Amniotic epithelial cell (primary cell): Measurements from ENCODE around the gene TMEM101.
"Not testable (repeated sequence)": the region's sequence is repeated elsewhere in the genome, so short reads cannot be mapped to it uniquely, and the experiment has no call there.

Source experiments
- DNase-seq: peaks from one replicate; pipeline ENCODE4 v3.0.0-alpha.2; 2010; ENCODE audit warnings: low read depth

TMEM101 gene

GRCh38 chr17:44024271-44024663 is 9.5 kb upstream of the TMEM101 start:
- DNase-seq: no peak

- no peak for DNase-seq
Measured at GRCh38 chr17:44023545-44024270, 8.9 kb upstream of the TMEM101 start.

GRCh38 chr17:44022246-44022645 is 7.5 kb upstream of the TMEM101 start:
- no peak for DNase-seq

DNA sequence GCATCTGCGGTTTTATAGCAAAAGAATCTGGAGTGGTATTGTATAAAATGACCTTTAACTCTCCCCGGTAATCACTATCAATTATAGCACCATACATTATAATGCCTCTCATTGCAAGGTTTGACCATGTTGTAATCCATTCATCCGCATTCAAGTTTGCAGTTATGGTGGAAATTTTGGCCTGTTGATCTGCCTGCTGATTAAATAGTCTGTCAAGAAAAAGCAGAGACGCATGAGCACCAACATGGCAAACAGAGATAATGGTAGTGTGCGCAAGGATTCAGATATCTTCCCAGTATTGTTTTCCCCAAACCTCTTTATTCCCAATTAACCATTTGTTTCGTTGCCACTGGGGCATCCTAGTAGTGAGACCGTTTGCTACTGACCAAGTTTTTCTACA is 6.5 kb upstream of the TMEM101 start:
- not testable (repeated sequence) for DNase-seq

GRCh38 chr17:44014133-44014436 is 678 bp downstream of the TMEM101 start:
- DNase-seq: no peak

GRCh38 chr17:44012874-44013273 is 1.9 kb downstream of the TMEM101 start:
- DNase-seq: no peak

DNA sequence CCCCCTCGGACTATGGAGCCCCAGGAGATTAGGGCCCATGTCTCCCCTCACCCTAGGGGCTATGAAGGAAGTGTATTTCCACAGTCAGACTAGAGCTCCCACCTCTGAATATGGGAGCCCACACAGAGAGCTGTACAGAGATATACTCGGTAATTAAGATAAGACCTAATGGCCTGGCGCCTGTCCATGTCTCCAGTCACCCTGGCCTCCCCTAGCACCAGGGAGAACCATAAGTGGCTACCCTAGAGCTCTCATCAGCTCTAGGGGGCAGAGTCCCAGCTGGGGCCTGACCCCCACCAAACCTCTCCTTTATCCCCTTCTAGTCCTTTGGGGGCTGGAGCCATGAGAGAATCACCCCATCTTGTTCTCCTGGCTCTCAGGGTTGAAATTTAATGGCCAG is 2.4 kb downstream of the TMEM101 start:
- no peak for DNase-seq

DNA sequence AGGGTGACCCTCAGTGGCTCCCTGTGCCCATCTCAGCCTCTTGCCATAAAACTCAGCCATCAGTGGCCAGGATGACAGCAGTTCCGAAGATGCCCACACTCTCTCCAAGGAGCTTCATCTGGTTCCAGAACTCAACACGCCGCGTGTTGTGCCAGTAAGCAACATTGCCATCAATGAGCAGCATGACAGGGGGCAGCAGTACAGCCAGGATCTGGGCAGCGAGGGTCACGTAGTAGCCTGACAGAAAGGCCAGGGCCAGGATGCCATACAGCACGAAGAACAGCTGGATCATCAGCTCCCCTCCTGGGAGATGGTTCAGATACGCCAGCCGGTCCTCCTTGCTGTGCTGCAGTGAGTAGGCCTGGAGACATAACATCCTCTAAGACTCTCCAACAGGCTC is 2.9 kb downstream of the TMEM101 start:
- DNase-seq: no peak

DNA sequence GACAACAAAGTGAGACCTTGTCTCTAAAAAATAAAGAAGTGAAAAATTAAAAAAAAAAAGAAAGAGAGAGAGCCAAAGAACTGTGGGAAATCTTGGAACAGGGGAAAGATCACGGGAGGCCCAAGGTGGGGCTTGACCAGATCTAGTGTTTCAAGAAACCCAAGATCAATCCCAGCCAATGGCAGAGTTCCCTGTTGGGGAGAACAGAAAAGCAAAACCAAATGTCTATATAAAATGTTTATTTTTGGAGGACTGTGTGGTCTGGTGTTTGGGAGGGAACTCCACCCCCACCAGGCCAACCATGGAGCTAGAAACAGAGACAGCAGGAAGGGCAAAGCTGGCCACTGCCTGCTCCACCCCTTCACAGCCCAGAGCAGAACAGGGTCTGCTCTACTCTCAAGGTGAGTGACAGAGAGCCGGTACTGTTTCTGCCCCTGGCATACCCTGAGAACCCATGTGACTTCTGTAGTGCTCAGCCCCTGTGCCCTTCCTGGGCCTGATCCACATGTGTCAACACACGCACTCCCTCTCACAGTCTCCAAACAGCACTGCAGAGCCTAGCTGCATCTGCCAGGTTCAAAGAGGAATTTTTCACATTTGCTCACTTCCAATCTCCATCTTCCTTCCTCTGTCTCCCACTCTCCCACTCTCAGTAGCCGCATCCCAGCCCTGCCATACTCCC is 3.7 kb downstream of the TMEM101 start:
- DNase-seq: no peak

- DNase-seq: no peak
Measured at GRCh38 chr17:44008205-44008909, 6.4 kb downstream of the TMEM101 start.

GRCh38 chr17:44007346-44008204 is 7.2 kb downstream of the TMEM101 start:
- no peak for DNase-seq

DNA sequence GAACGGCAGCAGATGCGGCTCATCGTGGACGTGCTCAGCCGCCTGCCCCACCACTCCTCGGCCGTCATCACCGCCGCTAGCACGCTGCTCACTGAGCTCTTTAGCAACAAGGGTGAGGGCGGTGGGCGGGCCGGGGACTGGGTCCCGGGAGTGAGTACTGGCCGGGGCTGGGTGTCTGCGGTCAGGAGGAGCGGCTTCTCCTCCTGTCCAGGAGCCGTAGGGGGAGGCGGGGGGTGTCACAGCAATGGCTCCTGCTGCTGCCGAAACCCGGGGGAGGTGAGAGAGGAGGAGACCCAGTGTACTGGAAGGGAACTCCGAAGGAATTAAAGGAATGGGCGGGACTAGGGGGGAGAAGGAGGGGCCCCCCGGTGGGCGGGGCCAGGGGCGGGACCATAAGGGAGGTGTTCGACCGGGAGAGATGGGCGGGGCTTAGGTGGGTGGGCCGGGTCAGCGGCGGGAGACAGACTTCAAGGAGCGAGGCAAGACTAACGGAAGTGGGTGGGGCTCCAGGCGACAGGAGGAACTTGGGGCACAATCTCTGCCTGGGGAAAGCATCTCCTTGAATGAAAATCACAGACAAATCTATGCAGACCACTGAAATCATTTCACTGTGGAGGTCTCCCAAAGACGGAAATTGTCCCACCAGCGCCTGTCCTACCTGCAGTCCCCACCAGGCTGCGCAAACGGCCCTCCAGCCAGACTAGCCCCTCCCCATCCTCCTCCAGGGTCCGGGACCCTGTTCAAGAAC is 8.0 kb downstream of the TMEM101 start:
- peak; percentile 98 for DNase-seq

DNA sequence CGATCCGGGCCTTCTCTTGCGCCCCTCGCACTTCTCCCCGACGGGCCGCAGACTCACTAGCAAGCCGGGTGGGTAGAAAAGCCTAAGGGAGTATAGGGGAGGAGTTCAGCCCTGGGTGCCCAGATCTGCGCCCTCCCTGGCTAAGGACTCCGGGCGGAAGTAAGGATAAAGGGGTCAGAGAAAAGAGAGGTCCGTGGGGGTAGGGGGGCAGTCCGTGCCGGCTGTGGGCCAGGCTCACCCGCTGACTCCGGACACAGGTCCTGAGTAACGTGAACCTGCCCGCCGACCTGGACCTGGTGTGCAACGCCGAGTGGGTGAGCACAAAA is 8.5 kb downstream of the TMEM101 start:
- no peak for DNase-seq

DNA sequence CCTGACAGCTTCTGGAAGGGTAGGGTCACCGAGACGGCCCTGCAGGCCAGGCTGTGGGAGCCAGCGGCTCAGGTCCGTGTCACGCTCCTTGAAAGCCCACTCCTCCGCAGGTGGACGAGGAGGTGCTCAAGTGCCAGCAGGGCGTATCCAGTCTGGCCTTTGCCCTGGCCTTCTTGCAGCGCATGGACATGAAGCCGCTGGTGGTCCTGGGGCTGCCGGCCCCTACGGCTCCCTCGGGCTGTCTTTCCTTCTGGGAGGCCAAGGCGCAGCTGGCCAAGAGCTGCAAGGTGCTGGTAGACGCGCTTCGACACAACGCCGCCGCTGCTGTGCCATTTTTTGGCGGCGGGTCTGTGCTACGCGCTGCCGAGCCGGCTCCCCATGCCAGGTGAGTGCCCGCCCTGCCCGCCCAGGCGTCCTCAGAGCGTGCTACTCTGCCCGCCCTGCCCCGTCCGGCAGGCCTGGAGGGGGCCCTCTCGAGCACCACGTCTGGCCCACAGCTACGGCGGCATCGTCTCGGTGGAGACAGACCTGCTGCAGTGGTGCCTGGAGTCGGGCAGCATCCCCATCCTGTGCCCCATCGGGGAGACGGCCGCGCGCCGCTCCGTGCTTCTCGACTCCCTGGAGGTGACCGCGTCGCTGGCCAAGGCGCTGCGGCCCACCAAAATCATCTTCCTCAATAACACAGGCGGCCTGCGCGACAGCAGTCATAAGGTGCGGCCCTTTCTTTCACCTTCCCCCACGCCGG is 9.1 kb downstream of the TMEM101 start:
- DNase-seq: no peak

DNA sequence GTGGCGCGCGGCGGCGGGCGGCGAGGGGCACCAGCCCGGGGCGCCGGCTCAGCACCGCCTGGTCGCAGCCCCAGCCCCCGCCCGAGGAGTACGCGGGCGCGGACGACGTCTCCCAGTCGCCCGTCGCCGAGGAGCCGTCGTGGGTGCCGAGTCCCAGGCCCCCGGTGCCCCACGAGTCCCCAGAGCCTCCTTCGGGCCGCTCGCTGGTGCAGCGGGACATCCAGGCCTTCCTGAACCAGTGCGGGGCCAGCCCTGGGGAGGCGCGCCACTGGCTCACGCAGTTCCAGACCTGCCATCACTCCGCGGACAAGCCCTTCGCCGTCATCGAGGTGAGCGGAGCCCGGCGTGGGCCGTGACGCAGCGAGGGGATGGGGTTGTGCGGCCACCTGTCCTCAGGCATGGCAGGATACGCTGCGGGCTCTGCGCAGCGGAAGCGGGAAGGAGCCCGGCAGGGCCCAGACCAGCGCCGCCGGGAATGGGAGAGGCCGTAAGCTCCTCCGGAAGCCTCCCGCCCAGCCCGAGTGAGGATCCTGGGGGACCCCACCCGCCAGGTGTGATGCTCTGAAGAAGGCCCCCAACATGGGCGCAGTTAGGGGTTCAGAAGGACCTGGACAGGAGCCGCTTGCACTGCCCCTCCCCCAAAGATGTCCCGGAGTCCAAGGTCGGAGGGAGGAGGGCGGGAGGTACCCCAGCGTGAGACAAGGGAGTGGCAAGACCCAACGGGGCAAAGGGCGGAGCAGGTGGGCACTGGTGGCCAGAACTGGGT is 9.8 kb downstream of the TMEM101 start:
- DNase-seq: no peak

GRCh38 chr17:44004077-44004760 is 10.5 kb downstream of the TMEM101 start, which contains the start of gene NAGS:
Gene NAGS, plus strand, starts transcription at chr17:44004622. Its CDS starts 42 bp downstream, at chr17:44004664.
- peak; percentile 20 for DNase-seq

GRCh38 chr17:44002141-44002848 is 12.5 kb downstream of the TMEM101 start:
- peak; percentile 86 for DNase-seq

DNA sequence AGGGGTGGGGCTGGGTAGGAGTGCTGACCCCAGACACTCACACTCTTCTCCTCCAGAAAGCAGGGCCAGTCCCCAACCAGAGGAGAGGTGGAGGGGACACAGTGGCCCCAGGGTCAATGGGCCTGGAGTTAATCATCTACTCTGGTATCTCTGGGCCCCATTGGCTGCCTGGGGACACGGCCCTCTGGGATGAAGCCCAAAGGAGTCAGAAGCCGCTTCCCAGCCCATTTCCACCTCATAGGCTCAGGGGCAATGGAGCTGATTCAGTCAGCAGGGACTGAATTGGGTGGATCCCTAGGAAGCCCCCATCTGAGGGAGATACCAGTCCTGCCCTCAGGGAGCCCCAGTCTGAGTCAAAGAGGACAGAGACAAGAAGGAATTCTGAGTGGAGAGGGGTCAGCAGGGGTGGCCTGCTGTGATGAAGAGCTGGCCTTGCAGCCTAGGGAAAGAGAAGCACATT is 13.3 kb downstream of the TMEM101 start:
- DNase-seq: no peak
